Astrocyte (in vitro differentiated cells and primary cell): ENCODE measurements around the gene PDE3A.

Experiments
- CTCF ChIP-seq: IDR thresholded peaks from 2 replicates; pipeline ENCODE4 v1.5.1; 2011; ENCODE audit warnings: low read depth, mild to moderate bottlenecking, inconsistent platforms, low read length, moderate library complexity; ENCODE audit not compliant: insufficient read depth
- EZH2 ChIP-seq: IDR thresholded peaks from 2 replicates; pipeline ENCODE4 v1.6.1; 2012; ENCODE audit warnings: mild to moderate bottlenecking, low read length, inconsistent platforms; ENCODE audit not compliant: insufficient read depth

- TF ChIP-seq CTCF (no peak), EZH2 (no peak)
These were observed 27.6 kb downstream of the PDE3A start for GRCh38 chr12:20395791-20396550.
